Measurements from ENCODE around the gene ERC2.

Gene ERC2

GRCh38 chr3:55549177-55549576, 919.1 kb downstream of the ERC2 start:
- H3K27ac ChIP-seq (ENCODE audit: poor library complexity, severe bottlenecking): no peak overlapping the region
- ATAC-seq (ENCODE audit: low read depth): no peak
- no peaks in the 10 kb centered on the region for H3K27me3 ChIP-seq (ENCODE audit: insufficient read depth, poor library complexity, severe bottlenecking)
- DNase-seq (ENCODE audit: low spot score): no peak
- no peak overlapping the region for H3K4me3 ChIP-seq (ENCODE audit: severe bottlenecking)
- no peaks in the 10 kb centered on the region for H3K4me1 ChIP-seq (ENCODE audit: insufficient read depth, poor library complexity, severe bottlenecking)
- no peaks in the 10 kb centered on the region for H3K9me3 ChIP-seq (ENCODE audit: severe bottlenecking)
- no peak for TF ChIP-seq CTCF (IDR thresholded peaks at IDR 0.05; ENCODE audit: poor library complexity, severe bottlenecking)
- no peaks in the 10 kb centered on the region for H3K36me3 ChIP-seq (ENCODE audit: low read depth)

GRCh38 chr3:55546866-55547669, 921.2 kb downstream of the ERC2 start:
- H3K9me3 ChIP-seq (ENCODE audit: severe bottlenecking): no peaks in the 10 kb centered on the region
- no peak for TF ChIP-seq CTCF (IDR thresholded peaks at IDR 0.05; ENCODE audit: poor library complexity, severe bottlenecking)
- H3K4me1 ChIP-seq (ENCODE audit: insufficient read depth, poor library complexity, severe bottlenecking): no peaks in the 10 kb centered on the region
- ATAC-seq (ENCODE audit: low read depth) (no peak), DNase-seq (ENCODE audit: low spot score) (no peak)
- no peak overlapping the region for H3K27ac ChIP-seq (ENCODE audit: poor library complexity, severe bottlenecking)
- H3K4me3 ChIP-seq (ENCODE audit: severe bottlenecking): no peak overlapping the region
- no peaks in the 10 kb centered on the region for H3K36me3 ChIP-seq (ENCODE audit: low read depth)
- no peaks in the 10 kb centered on the region for H3K27me3 ChIP-seq (ENCODE audit: insufficient read depth, poor library complexity, severe bottlenecking)

DNA sequence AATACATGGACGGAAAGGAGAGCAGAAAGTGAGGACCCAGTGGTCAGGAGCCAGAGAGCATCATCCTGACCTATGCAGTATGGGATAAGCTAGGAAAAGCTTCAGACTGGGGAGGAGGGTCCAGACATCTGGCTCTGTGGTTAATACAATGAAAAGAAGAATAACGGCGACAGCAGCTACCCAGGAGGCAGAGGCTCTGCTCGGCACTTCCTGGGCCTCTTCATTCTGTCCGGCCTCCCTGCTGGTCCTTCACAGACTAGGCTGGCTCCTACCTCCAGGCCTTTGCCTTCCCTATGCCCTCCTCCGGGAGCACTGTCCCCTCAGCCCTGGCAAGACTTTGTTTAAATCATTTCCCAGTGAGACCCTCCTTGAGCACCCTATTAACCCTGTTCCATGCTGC, 922.3 kb downstream of the ERC2 start:
- Histone ChIP-seq H3K27ac (ENCODE audit: poor library complexity, severe bottlenecking) (no peak overlapping the region), H3K27me3 (ENCODE audit: insufficient read depth, poor library complexity, severe bottlenecking) (no peaks in the 10 kb centered on the region), H3K9me3 (ENCODE audit: severe bottlenecking) (no peaks in the 10 kb centered on the region), H3K36me3 (ENCODE audit: low read depth) (no peaks in the 10 kb centered on the region), H3K4me3 (ENCODE audit: severe bottlenecking) (no peak overlapping the region), H3K4me1 (ENCODE audit: insufficient read depth, poor library complexity, severe bottlenecking) (no peaks in the 10 kb centered on the region)
- no peak for DNase-seq (ENCODE audit: low spot score)
- no peak for ATAC-seq (ENCODE audit: low read depth)
- TF ChIP-seq CTCF (IDR thresholded peaks at IDR 0.05; ENCODE audit: poor library complexity, severe bottlenecking): no peak

GRCh38 chr3:55544219-55544618, 924.0 kb downstream of the ERC2 start:
- no peak overlapping the region for H3K27ac ChIP-seq (ENCODE audit: poor library complexity, severe bottlenecking)
- H3K4me1 ChIP-seq (ENCODE audit: insufficient read depth, poor library complexity, severe bottlenecking): no peaks in the 10 kb centered on the region
- no peak for ATAC-seq (ENCODE audit: low read depth)
- no peak for DNase-seq (ENCODE audit: low spot score)
- no peak overlapping the region for H3K4me3 ChIP-seq (ENCODE audit: severe bottlenecking)
- no peaks in the 10 kb centered on the region for H3K9me3 ChIP-seq (ENCODE audit: severe bottlenecking)
- H3K27me3 ChIP-seq (ENCODE audit: insufficient read depth, poor library complexity, severe bottlenecking): no peaks in the 10 kb centered on the region
- no peaks in the 10 kb centered on the region for H3K36me3 ChIP-seq (ENCODE audit: low read depth)
- no peak for TF ChIP-seq CTCF (IDR thresholded peaks at IDR 0.05; ENCODE audit: poor library complexity, severe bottlenecking)

- ATAC-seq (ENCODE audit: low read depth) (no peak), DNase-seq (ENCODE audit: low spot score) (no peak)
Observed at GRCh38 chr3:55543181-55543614, 925.1 kb downstream of the ERC2 start.

More at GRCh38 chr3:55543181-55543614, 925.1 kb downstream of the ERC2 start:
- Histone ChIP-seq H3K4me3 (ENCODE audit: severe bottlenecking) (no peak overlapping the region), H3K9me3 (ENCODE audit: severe bottlenecking) (no peaks in the 10 kb centered on the region), H3K27me3 (ENCODE audit: insufficient read depth, poor library complexity, severe bottlenecking) (no peaks in the 10 kb centered on the region), H3K27ac (ENCODE audit: poor library complexity, severe bottlenecking) (no peak overlapping the region), H3K4me1 (ENCODE audit: insufficient read depth, poor library complexity, severe bottlenecking) (no peaks in the 10 kb centered on the region), H3K36me3 (ENCODE audit: low read depth) (no peaks in the 10 kb centered on the region)
- TF ChIP-seq CTCF (IDR thresholded peaks at IDR 0.05; ENCODE audit: poor library complexity, severe bottlenecking): no peak

All from RWPE2 (cell line).